Transverse colon (tissue), 4 donors: ENCODE data around the gene HIF1A.

ENCODE experiments used
- CTCF ChIP-seq, 5 experiments: fragments of 200-600 bp in 3 of 5; fragments of 450-650 bp in 2 of 5; sonication (generic) in 3 of 5; IDR thresholded peaks; 1 replicate in 2 of 5; 2 replicates in 3 of 5; pipeline ENCODE4 v1.5.1; 2016 to 2017; ENCODE audit warnings: antibody characterized with exemption in 5 of 5, inconsistent platforms in 3 of 5, mild to moderate bottlenecking in 2 of 5, moderate library complexity in 1 of 5
- POLR2A ChIP-seq: fragments of 450-650 bp; IDR thresholded peaks from one replicate; pipeline ENCODE4 v1.6.1; 2016; ENCODE audit warnings: antibody characterized with exemption, mild to moderate bottlenecking, moderate library complexity
- POLR2AphosphoS5 ChIP-seq, 3 donors: sonication (generic); formaldehyde crosslinking; IDR thresholded peaks; one replicate each; pipeline ENCODE4 v1.6.1; 2016; ENCODE audit warnings: antibody characterized with exemption in 3 of 3

- TF ChIP-seq CTCF (IDR thresholded peaks at IDR 0.05) (no peak), POLR2AphosphoS5 (IDR thresholded peaks at IDR 0.05) (no peak), POLR2A (no peak)
Observed at GRCh38 chr14:61656341-61656740, 39.0 kb upstream of the HIF1A start.
